Mesenchymal stem cell (in vitro differentiated cells and primary cell): ENCODE results near the gene KCNQ5.

Source experiments
- DNase-seq: peaks from one replicate; pipeline ENCODE4 v3.0.0-alpha.2; 2013
- H2AFZ ChIP-seq: one replicate; pipeline ENCODE4 v1.6.1; 2013; ENCODE audit warnings: low read depth, mild to moderate bottlenecking, control low read depth, inconsistent platforms, low read length, moderate library complexity
- H2AK5ac ChIP-seq: 2 replicates; pipeline ENCODE4 v1.6.1; 2013; ENCODE audit warnings: low read length, moderate library complexity, mild to moderate bottlenecking, inconsistent platforms; ENCODE audit not compliant: severe bottlenecking
- H2BK120ac ChIP-seq: one replicate; pipeline ENCODE4 v1.6.1; 2013; ENCODE audit warnings: low read depth, mild to moderate bottlenecking, inconsistent platforms, low read length, moderate library complexity
- H2BK12ac ChIP-seq, 2 experiments: one replicate each; pipeline ENCODE4 v1.6.1; 2013; ENCODE audit warnings: inconsistent platforms in 2 of 2, low read length in 2 of 2, mild to moderate bottlenecking in 2 of 2, moderate library complexity in 2 of 2, control low read depth in 1 of 2
- H2BK15ac ChIP-seq: one replicate; pipeline ENCODE4 v1.6.1; 2013; ENCODE audit warnings: mild to moderate bottlenecking, low read depth, inconsistent platforms; ENCODE audit not compliant: poor library complexity, severe bottlenecking
- H2BK5ac ChIP-seq: 2 replicates; pipeline ENCODE4 v1.6.1; 2013; ENCODE audit warnings: low read depth, mild to moderate bottlenecking, low read length, control low read depth, inconsistent platforms; ENCODE audit not compliant: poor library complexity, severe bottlenecking
- H3K14ac ChIP-seq, 2 experiments: one replicate each; pipeline ENCODE4 v1.6.1; 2013; ENCODE audit warnings: inconsistent platforms in 2 of 2, low read length in 2 of 2, control low read depth in 1 of 2, mild to moderate bottlenecking in 1 of 2, moderate library complexity in 1 of 2
- H3K18ac ChIP-seq, 2 experiments: one replicate each; pipeline ENCODE4 v1.6.1; 2013; ENCODE audit warnings: inconsistent platforms in 2 of 2, low read length in 2 of 2, control low read depth in 1 of 2, low read depth in 1 of 2, mild to moderate bottlenecking in 1 of 2
- H3K23ac ChIP-seq, 2 experiments: one replicate each; pipeline ENCODE4 v1.6.1; 2013; ENCODE audit warnings: inconsistent platforms in 2 of 2, low read length in 2 of 2, mild to moderate bottlenecking in 2 of 2, moderate library complexity in 2 of 2, control low read depth in 1 of 2
- H3K27ac ChIP-seq: 2 replicates; pipeline ENCODE4 v1.5.1; 2013; ENCODE audit warnings: mild to moderate bottlenecking, moderate library complexity, low read length, control low read depth, inconsistent platforms; ENCODE audit not compliant: poor library complexity, severe bottlenecking
- H3K27me3 ChIP-seq, 2 experiments: 2 replicates each; pipeline versions ENCODE4 v1.6.1 to v1.7.0; 2013; ENCODE audit warnings: low read length in 2 of 2, mild to moderate bottlenecking in 2 of 2, moderate library complexity in 2 of 2, control low read depth in 1 of 2, inconsistent platforms in 1 of 2; ENCODE audit not compliant: control insufficient read depth in 1 of 2, insufficient read depth in 1 of 2
- H3K36me3 ChIP-seq, 2 experiments: 2 replicates each; pipeline versions ENCODE4 v1.6.1 to v1.7.0; 2013; ENCODE audit warnings: low read length in 2 of 2, control low read depth in 1 of 2, inconsistent platforms in 1 of 2, low read depth in 1 of 2, mild to moderate bottlenecking in 1 of 2; ENCODE audit not compliant: insufficient read depth in 2 of 2, control insufficient read depth in 1 of 2
- H3K4ac ChIP-seq, 2 experiments: one replicate each; pipeline ENCODE4 v1.6.1; 2013; ENCODE audit warnings: inconsistent platforms in 2 of 2, low read length in 2 of 2, mild to moderate bottlenecking in 2 of 2, moderate library complexity in 2 of 2, control low read depth in 1 of 2, low read depth in 1 of 2
- H3K4me1 ChIP-seq: 2 replicates; pipeline ENCODE4 v1.6.1; 2013; ENCODE audit warnings: low read depth, low read length, control low read depth; ENCODE audit not compliant: control insufficient read depth, insufficient read depth
- H3K4me2 ChIP-seq: 2 replicates; pipeline ENCODE4 v1.6.1; 2013; ENCODE audit warnings: low read length, mild to moderate bottlenecking, inconsistent platforms; ENCODE audit not compliant: poor library complexity, severe bottlenecking
- H3K4me3 ChIP-seq, 2 experiments: 2 replicates each; pipeline versions ENCODE4 v1.5.1 to v1.7.0; 2013; ENCODE audit warnings: low read length in 2 of 2, mild to moderate bottlenecking in 2 of 2, control low read depth in 1 of 2, low read depth in 1 of 2; ENCODE audit not compliant: insufficient read depth in 1 of 2
- H3K79me1 ChIP-seq: replicated peaks from 2 replicates; pipeline ENCODE4 v1.6.1; 2013; ENCODE audit warnings: mild to moderate bottlenecking, control low read depth, low read length, inconsistent platforms; ENCODE audit not compliant: poor library complexity, severe bottlenecking
- H3K9ac ChIP-seq: 2 replicates; pipeline ENCODE4 v1.7.0; 2013; ENCODE audit warnings: mild to moderate bottlenecking, low read length, moderate library complexity
- H3K9me3 ChIP-seq: 2 replicates; pipeline ENCODE4 v1.7.0; 2013; ENCODE audit warnings: mild to moderate bottlenecking, low read length; ENCODE audit not compliant: control insufficient read depth
- H4K8ac ChIP-seq: one replicate; pipeline ENCODE4 v1.6.1; 2013; ENCODE audit warnings: inconsistent platforms, mild to moderate bottlenecking, low read length, moderate library complexity
- H4K91ac ChIP-seq: one replicate; pipeline ENCODE4 v1.6.1; 2013; ENCODE audit warnings: mild to moderate bottlenecking, low read length, inconsistent platforms
- WGBS: methylation state at CpG from one replicate; pipeline ENCODE4 v1.1.7; 2013; ENCODE audit warnings: mixed read lengths; 5-methylcytosine and 5-hydroxymethylcytosine counted together

KCNQ5 gene

DNA sequence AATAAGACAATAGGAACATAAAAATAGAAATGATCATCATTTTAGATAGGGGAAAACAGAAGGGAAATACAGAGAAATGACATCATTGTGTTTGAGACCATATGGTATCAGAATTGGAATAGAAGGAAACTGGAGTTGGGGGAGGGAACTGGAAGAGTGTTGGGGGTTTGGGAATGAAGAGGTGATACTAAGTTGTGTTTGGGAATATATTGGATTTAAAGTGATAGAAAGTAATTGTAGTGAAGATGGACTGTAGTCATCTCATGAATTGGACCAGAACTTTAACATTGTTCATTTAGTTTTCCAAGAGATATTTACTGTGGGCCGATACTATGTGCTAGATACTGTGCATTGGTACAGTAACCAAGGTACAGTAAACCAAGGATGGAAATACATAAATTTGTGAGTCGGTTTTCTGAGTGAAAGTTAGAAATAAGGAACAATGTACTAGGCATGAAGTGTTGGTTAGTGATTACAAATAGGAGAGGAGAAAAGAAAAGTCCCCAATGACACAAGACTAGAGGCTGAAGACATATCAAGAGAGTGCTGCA is 32.3 kb downstream of the KCNQ5 start:
- Histone ChIP-seq H3K9ac (no peak overlapping the region), H3K9me3 (no peaks in the 10 kb centered on the region), H3K4me1 (no peaks in the 10 kb centered on the region), H3K27ac (no peak overlapping the region), H2BK120ac (no peak overlapping the region), H3K36me3 (no peaks in the 10 kb centered on the region), H3K27me3 (no peaks in the 10 kb centered on the region), H4K8ac (no peak overlapping the region), H3K4me2 (no peak overlapping the region), H3K23ac (no peak overlapping the region), H3K4ac (no peak overlapping the region), H3K18ac (no peak overlapping the region), H3K4me3 (no peak overlapping the region), H2AK5ac (no peak overlapping the region), H2AFZ (no peak overlapping the region), H4K91ac (no peak overlapping the region), H2BK15ac (no peak overlapping the region), H2BK5ac (no peak overlapping the region), H3K14ac (no peak overlapping the region), H2BK12ac (no peak overlapping the region), H3K79me1 (no peaks in the 10 kb centered on the region)
- DNase-seq, result no peak
- WGBS, result 97% methylated on average over 2 of the region's 2 CpGs

DNA sequence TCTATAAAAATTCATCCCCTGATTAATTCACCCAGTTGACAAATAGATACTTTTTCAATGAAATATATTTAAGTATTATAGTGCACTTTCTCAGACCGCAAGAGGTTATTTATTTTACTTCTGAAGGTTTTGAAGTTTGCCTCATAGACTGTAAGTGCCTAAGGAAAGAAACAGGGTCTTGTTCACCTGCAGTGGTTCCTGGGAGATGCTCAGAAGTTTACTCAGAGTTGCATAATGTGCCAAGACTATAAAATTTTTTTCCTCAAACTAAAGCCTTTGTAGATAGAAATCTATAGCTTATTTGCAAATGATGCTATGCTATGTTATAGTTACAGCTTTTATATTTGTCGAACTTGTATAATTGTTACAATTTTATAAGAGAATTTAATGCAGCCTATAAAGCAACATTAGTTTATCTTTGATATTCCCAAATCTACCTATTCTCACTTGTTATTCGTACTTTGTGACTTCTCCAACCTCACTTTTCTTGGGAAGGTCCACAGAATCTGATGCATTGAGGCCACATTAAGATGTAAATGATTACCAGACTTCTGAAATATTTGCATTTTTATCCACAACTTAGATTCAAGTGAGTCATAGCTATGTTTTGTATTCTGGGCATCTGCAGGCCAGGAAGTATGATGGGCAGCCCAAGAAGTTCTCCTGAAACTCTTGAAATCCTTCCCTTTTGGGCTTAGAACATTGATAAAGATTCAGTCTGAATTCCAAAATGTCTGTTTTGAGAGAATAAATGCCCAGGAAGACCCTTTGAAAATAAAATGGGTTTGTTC is 35.7 kb downstream of the KCNQ5 start:
- no peak overlapping the region for H2BK5ac ChIP-seq
- 83% methylated on average over 1 of the region's 3 CpGs for WGBS
- H3K14ac ChIP-seq, result no peak overlapping the region
- no peak overlapping the region for H3K4ac ChIP-seq
- no peak overlapping the region for H4K91ac ChIP-seq
- no peak overlapping the region for H3K4me3 ChIP-seq
- no peak overlapping the region for H3K23ac ChIP-seq
- H2BK12ac ChIP-seq, result no peak overlapping the region
- no peaks in the 10 kb centered on the region for H3K79me1 ChIP-seq
- no peak for DNase-seq
- no peak overlapping the region for H2AFZ ChIP-seq
- H4K8ac ChIP-seq, result no peak overlapping the region
- H3K4me2 ChIP-seq, result no peak overlapping the region
- H3K27me3 ChIP-seq, result no peaks in the 10 kb centered on the region
- H3K9me3 ChIP-seq, result no peaks in the 10 kb centered on the region
- no peak overlapping the region for H2BK15ac ChIP-seq
- no peak overlapping the region for H3K27ac ChIP-seq
- H2AK5ac ChIP-seq, result no peak overlapping the region
- H3K18ac ChIP-seq, result no peak overlapping the region
- H3K4me1 ChIP-seq, result no peaks in the 10 kb centered on the region
- H3K36me3 ChIP-seq, result no peaks in the 10 kb centered on the region
- H3K9ac ChIP-seq, result no peak overlapping the region
- H2BK120ac ChIP-seq, result no peak overlapping the region

DNA sequence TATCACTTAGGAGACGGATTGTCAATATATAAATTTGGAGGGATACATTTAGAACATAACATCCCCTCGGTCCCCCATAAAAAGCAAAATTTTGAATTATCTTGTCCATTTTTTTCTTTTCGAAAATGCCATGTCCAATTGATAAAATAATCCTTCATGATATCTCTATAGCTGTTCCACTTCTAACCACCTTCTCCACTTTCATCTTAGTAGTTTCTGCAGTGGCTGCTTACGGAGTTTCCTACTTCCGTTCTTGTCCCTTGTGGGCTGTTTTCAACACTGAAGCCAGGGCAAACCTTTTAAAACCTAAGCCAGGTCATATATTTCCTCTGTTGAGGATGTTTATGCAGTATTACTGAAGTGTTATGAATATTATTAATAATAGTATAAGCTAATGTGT is 37.9 kb downstream of the KCNQ5 start:
- no peak overlapping the region for H3K4me3 ChIP-seq
- no peak overlapping the region for H2BK5ac ChIP-seq
- H3K36me3 ChIP-seq, result no peaks in the 10 kb centered on the region
- H3K27me3 ChIP-seq, result no peaks in the 10 kb centered on the region
- H4K8ac ChIP-seq, result no peak overlapping the region
- no peak overlapping the region for H3K4ac ChIP-seq
- DNase-seq, result no peak
- H3K14ac ChIP-seq, result no peak overlapping the region
- WGBS, result 95% methylated on average over 4 of the region's 5 CpGs
- H3K23ac ChIP-seq, result no peak overlapping the region
- H3K27ac ChIP-seq, result no peak overlapping the region
- no peak overlapping the region for H2BK120ac ChIP-seq
- H2BK15ac ChIP-seq, result no peak overlapping the region
- no peak overlapping the region for H2BK12ac ChIP-seq
- H3K4me1 ChIP-seq, result no peaks in the 10 kb centered on the region
- H3K9me3 ChIP-seq, result no peaks in the 10 kb centered on the region
- H3K79me1 ChIP-seq, result no peaks in the 10 kb centered on the region
- H3K4me2 ChIP-seq, result no peak overlapping the region
- no peak overlapping the region for H2AK5ac ChIP-seq
- no peak overlapping the region for H3K9ac ChIP-seq
- H3K18ac ChIP-seq, result no peak overlapping the region
- H4K91ac ChIP-seq, result no peak overlapping the region
- H2AFZ ChIP-seq, result no peak overlapping the region

DNA sequence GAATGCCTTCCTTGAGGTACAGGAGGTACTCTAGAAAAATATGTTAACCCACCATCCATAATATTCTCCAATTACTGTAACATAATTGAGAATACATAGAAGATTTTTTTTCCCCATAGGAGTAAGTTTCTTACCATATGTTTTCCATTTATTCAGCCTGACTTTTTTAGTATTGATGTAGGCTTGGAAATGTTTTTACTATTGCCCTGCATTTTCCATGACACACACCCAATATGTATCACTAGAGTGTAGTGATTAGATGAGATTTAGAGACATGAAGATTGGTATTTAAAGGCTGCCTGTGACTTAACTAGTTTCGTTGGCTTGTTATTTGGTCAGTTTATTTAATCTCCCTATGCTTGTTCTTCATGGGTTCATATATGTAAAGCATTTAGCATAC is 39.5 kb downstream of the KCNQ5 start:
- no peak overlapping the region for H2AK5ac ChIP-seq
- no peak overlapping the region for H2BK5ac ChIP-seq
- WGBS, result 57% methylated on average over 1 of the region's 1 CpG

More for the DNA sequence above, 39.5 kb downstream of the KCNQ5 start:
- H3K36me3 ChIP-seq, result no peaks in the 10 kb centered on the region
- no peaks in the 10 kb centered on the region for H3K79me1 ChIP-seq
- H3K23ac ChIP-seq, result no peak overlapping the region
- H2AFZ ChIP-seq, result no peak overlapping the region
- H2BK15ac ChIP-seq, result no peak overlapping the region
- H3K27me3 ChIP-seq, result no peaks in the 10 kb centered on the region
- no peak overlapping the region for H4K91ac ChIP-seq
- no peak for DNase-seq
- H4K8ac ChIP-seq, result no peak overlapping the region
- H2BK12ac ChIP-seq, result no peak overlapping the region
- H3K14ac ChIP-seq, result no peak overlapping the region
- H3K9ac ChIP-seq, result no peak overlapping the region
- H3K18ac ChIP-seq, result no peak overlapping the region
- no peak overlapping the region for H3K27ac ChIP-seq
- H3K4me2 ChIP-seq, result no peak overlapping the region
- H3K4me1 ChIP-seq, result no peaks in the 10 kb centered on the region
- H3K4ac ChIP-seq, result no peak overlapping the region
- H2BK120ac ChIP-seq, result no peak overlapping the region
- no peak overlapping the region for H3K4me3 ChIP-seq
- H3K9me3 ChIP-seq, result no peaks in the 10 kb centered on the region
